ENCODE data around the gene FEM1B. TPM values are rescaled to one million over a fixed set of nuclear protein-coding genes. Genes with fewer than 3 reads are reported as not detected.

Gene FEM1B
- total and polyA plus RNA-seq, 2 of the 8 experiments (the other 6 are each of a cell fraction or from before 2014, with no cell fraction given) = 36.1 to 83.8 TPM

DNA sequence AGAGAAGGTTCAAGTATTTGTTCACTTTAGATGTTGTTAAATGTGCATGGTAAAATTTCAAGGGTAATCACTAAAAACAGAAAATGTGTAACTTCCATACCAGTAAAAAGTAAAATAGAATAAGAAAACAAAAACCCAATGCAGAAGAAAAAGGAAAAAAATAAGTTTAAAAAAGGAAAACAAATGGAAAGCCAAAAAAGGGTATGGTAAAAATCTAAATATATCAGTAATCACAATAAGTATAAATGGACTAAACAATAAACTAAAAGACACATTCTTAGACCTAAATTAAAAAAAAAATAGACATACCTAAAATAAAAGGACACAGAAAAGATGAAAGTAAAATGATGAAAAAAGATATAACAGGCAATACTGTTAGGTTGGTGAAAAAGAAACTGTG, 38.5 kb upstream of the FEM1B start:
- no peaks in the 10 kb centered on the region for H3K79me2 ChIP-seq (ENCODE audit: control insufficient read depth in 1 of 2, insufficient read depth in 2 of 2, low read length in 2 of 2)
- H2BK15ac ChIP-seq (ENCODE audit: low read length) = no peak overlapping the region
- no peak overlapping the region for H4K91ac ChIP-seq (replicated peaks; ENCODE audit: insufficient read length, low read length)
- H2BK20ac ChIP-seq (ENCODE audit: low read length) = no peak overlapping the region
- H3K9me3 ChIP-seq (ENCODE audit: insufficient read depth in 2 of 2, low read depth in 1 of 2, low read length in 1 of 2) = peaks cover 0 to 1% of the 10 kb centered on the region in 2 experiments; a peak in 1 of 4 replicates
- no peaks in the 10 kb centered on the region for H4K20me1 ChIP-seq (replicated peaks in 1 of 2; ENCODE audit: control insufficient read depth in 1 of 2, insufficient read depth in 2 of 2, low read length in 2 of 2)
- no peaks in the 10 kb centered on the region for H3K23me2 ChIP-seq (ENCODE audit: low read depth, low read length)
- no peak overlapping the region for H3K18ac ChIP-seq (ENCODE audit: extremely low read depth, low read length)
- ChIA-PET CTCF (ENCODE audit: partially characterized antibody) (no interaction called here), POLR2A (ENCODE audit: partially characterized antibody) (no interaction called here)
- DNase-seq (ENCODE audit: low read depth in 1 of 2, low spot score in 2 of 2) = no peak
- peaks cover 0 to 5% (median 0%) of the 10 kb centered on the region in 4 experiments; a peak in 1 of 7 replicates for H3K4me1 ChIP-seq (replicated peaks in 1 of 4; ENCODE audit: control insufficient read depth in 3 of 4, insufficient read depth in 4 of 4, low read length in 3 of 4)
- H3K36me3 ChIP-seq (ENCODE audit: control insufficient read depth in 2 of 4, insufficient read depth in 4 of 4, low read length in 3 of 4) = no peaks in the 10 kb centered on the region
- H2BK5ac ChIP-seq (ENCODE audit: low read depth, low read length) = no peak overlapping the region
- FAIRE-seq = no peak
- no peaks in the 10 kb centered on the region for H3K79me1 ChIP-seq (ENCODE audit: low read depth, low read length)
- no peak overlapping the region for H4K5ac ChIP-seq (ENCODE audit: insufficient read length, low read depth, low read length)
- no peaks in the 10 kb centered on the region for H3K27me3 ChIP-seq (replicated peaks in 1 of 4; ENCODE audit: control insufficient read depth in 3 of 4, extremely low read depth in 1 of 4, insufficient read depth in 3 of 4, low read length in 3 of 4)
- H2AFZ ChIP-seq (ENCODE audit: low read length) = no peak overlapping the region
- H4K8ac ChIP-seq (ENCODE audit: extremely low read depth, insufficient read depth, low read length) = no peak overlapping the region
- no peak overlapping the region for H2AK5ac ChIP-seq (ENCODE audit: low read depth, low read length)
- H3K4me3 ChIP-seq (ENCODE audit: extremely low read depth in 1 of 4, insufficient read depth in 2 of 4, low read depth in 3 of 4, low read length in 4 of 4) = no peak overlapping the region
- no peak overlapping the region for H3K56ac ChIP-seq (replicated peaks; ENCODE audit: insufficient read length, low read depth, low read length)
- no peak overlapping the region for H3K4me2 ChIP-seq (ENCODE audit: insufficient read depth in 1 of 2, low read depth in 2 of 2, low read length in 2 of 2)
- no peak overlapping the region for H3K9ac ChIP-seq (replicated peaks in 1 of 4; ENCODE audit: extremely low read depth in 1 of 4, low read depth in 3 of 4, low read length in 3 of 4)
- no peak overlapping the region for H2BK120ac ChIP-seq (replicated peaks; ENCODE audit: low read depth, low read length)
- no peak overlapping the region for H3K27ac ChIP-seq (ENCODE audit: low read depth, low read length)
- H2BK12ac ChIP-seq (ENCODE audit: low read depth, low read length) = no peak overlapping the region
- H3K14ac ChIP-seq (ENCODE audit: insufficient read length) = no peak overlapping the region
- no peak overlapping the region for H3K4ac ChIP-seq (replicated peaks; ENCODE audit: insufficient read length, low read depth, low read length)
- no peak overlapping the region for H3K23ac ChIP-seq (ENCODE audit: insufficient read length)
- no peak for TF ChIP-seq FOSL1 (IDR thresholded peaks at IDR 0.05; ENCODE audit: insufficient read depth, low read depth, low read length)
- TF ChIP-seq RNF2 (IDR thresholded peaks at IDR 0.05; ENCODE audit: borderline replicate concordance, low read depth, low read length, missing control alignments, poor library complexity, severe bottlenecking) = no peak
- TF ChIP-seq ATF3 (IDR thresholded peaks at IDR 0.05; ENCODE audit: insufficient read depth, low read depth, low read length) = no peak
- no peak for TF ChIP-seq KDM4A (IDR thresholded peaks at IDR 0.05; ENCODE audit: low read depth, low read length, severe bottlenecking)
- no peak for TF ChIP-seq NANOG (IDR thresholded peaks at IDR 0.05; ENCODE audit: insufficient read depth, low read depth, low read length, poor library complexity, severe bottlenecking)
- TF ChIP-seq SIN3A (conservative IDR thresholded peaks at IDR 0.05 in 1 of 2, IDR thresholded peaks at IDR 0.05 in 1 of 2; ENCODE audit: low read depth in 1 of 2, low read length in 2 of 2) = no peak
- TF ChIP-seq ZNF274 (IDR thresholded peaks at IDR 0.05; ENCODE audit: borderline replicate concordance, extremely low read depth, low read length) = no peak
- TF ChIP-seq SRF (IDR thresholded peaks at IDR 0.05; ENCODE audit: low read depth, low read length) = no peak
- TF ChIP-seq SAP30 (IDR thresholded peaks at IDR 0.05; ENCODE audit: insufficient read depth, insufficient replicate concordance, low read length) = no peak
- TF ChIP-seq, protein P1, sequence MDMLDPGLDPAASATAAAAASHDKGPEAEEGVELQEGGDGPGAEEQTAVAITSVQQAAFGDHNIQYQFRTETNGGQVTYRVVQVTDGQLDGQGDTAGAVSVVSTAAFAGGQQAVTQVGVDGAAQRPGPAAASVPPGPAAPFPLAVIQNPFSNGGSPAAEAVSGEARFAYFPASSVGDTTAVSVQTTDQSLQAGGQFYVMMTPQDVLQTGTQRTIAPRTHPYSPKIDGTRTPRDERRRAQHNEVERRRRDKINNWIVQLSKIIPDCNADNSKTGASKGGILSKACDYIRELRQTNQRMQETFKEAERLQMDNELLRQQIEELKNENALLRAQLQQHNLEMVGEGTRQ (IDR thresholded peaks at IDR 0.05; ENCODE audit: low read length) = no peak
- no peak for TF ChIP-seq KDM5A (IDR thresholded peaks at IDR 0.05; ENCODE audit: low read length)
- no peak for TF ChIP-seq BACH1 (IDR thresholded peaks at IDR 0.05; ENCODE audit: low read length)

Measured in H1 (cell line).